Mesodermal cell (in vitro differentiated cells): ENCODE results near the gene BICD1.

Experiments
- H3K27ac ChIP-seq: 2 replicates; pipeline ENCODE4 v1.7.0; 2013; ENCODE audit warnings: mild to moderate bottlenecking, low read depth, low read length, moderate library complexity; ENCODE audit not compliant: severe bottlenecking
- H3K36me3 ChIP-seq: 2 replicates; pipeline ENCODE4 v1.7.1; 2013; ENCODE audit warnings: mild to moderate bottlenecking, low read length, moderate library complexity; ENCODE audit not compliant: control insufficient read depth, insufficient read depth
- H3K4me1 ChIP-seq: one replicate; pipeline ENCODE4 v1.7.1; 2013; ENCODE audit warnings: mild to moderate bottlenecking, low read length; ENCODE audit not compliant: insufficient read depth, control insufficient read depth, poor library complexity, severe bottlenecking
- H3K4me3 ChIP-seq: 2 replicates; pipeline ENCODE4 v1.7.0; 2013; ENCODE audit warnings: low read length, control low read depth, mild to moderate bottlenecking; ENCODE audit not compliant: insufficient read depth, poor library complexity, severe bottlenecking; ENCODE audit errors: extremely low read depth
- H3K9me3 ChIP-seq: 2 replicates; pipeline ENCODE4 v1.7.1; 2013; ENCODE audit warnings: mild to moderate bottlenecking, low read length, moderate library complexity; ENCODE audit not compliant: control insufficient read depth
- WGBS, 2 experiments: methylation state at CpG; one replicate each; pipeline ENCODE4 v1.1.5; 2013; ENCODE audit warnings: missing lambda C conversion rate in 2 of 2; ENCODE audit not compliant: insufficient coverage in 2 of 2; 5-methylcytosine and 5-hydroxymethylcytosine counted together

The BICD1 gene

DNA sequence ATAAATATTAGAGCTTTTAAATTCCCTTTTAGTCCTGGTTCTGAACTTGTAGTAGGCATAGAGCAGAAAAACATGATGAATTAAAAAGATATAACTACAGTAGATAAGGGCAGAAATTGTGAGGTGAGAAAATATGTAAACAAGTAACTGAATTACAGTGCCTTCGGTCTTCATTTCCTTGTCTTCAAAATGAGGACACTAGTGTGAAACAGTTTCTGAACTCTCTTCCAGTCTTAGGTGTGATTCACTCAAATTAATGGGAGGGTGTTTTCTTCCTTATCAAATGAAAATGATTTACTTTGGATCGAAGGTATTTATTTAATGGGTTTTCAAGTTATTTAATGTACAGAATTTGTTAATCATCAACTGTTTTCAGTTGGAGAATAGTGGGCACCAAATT is 294.2 kb downstream of the BICD1 start:
- H3K4me1 ChIP-seq, result peaks cover 2% of the 10 kb centered on the region
- WGBS, 2 experiments, result no CpG with 5 or more reads among the region's 2 CpGs
- H3K36me3 ChIP-seq, result no peaks in the 10 kb centered on the region
- no peaks in the 10 kb centered on the region for H3K9me3 ChIP-seq
- H3K27ac ChIP-seq, result no peak overlapping the region
- peak overlapping the region; percentile 62 for H3K4me3 ChIP-seq

DNA sequence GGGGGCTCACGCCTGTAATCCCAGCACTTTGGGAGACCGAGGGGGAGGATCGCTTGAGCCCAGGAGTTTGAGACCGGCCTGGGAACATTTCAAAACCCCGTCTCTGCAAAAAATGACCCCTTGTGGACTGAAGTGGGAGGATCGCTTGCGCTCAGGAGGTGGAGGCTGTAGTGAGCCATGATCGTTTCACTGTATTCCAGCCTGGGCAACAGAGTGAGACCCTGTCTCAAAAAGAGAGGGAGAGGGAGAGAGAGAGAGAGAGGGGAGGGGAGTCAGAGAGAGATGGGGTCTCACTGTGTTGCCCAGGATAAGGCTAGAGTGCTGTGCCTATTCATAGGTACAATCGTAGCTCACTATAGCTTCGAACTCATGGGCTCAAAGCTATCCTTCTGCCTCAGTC is 295.5 kb downstream of the BICD1 start:
- Histone ChIP-seq H3K27ac (no peak overlapping the region), H3K4me1 (peaks cover 2% of the 10 kb centered on the region), H3K4me3 (no peak overlapping the region), H3K36me3 (no peaks in the 10 kb centered on the region), H3K9me3 (no peaks in the 10 kb centered on the region)
- WGBS, 2 experiments, result 90 to 93% methylated on average over 8 to 10 of the region's 10 CpGs

DNA sequence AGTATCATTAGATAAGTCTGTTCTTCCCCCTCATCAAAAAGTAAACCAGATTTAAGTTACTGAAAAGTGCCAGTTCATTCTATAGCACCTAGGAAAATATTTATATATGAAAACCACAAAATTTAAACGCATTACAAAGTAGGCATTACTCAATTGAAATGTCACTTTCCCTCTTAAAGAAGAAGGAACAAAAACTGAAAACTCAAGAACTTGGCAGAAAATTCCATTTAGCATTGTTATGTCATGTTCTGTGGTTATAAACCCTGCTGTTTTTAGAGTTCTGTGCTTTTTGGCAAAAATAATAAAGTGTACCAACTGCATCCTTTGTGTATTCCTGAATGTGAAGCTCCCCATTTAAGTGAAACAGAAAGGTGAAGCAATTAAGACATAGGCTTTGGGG is 296.3 kb downstream of the BICD1 start:
- H3K9me3 ChIP-seq, result no peaks in the 10 kb centered on the region
- WGBS, 2 experiments, result no CpG with 5 or more reads among the region's 1 CpG
- no peaks in the 10 kb centered on the region for H3K36me3 ChIP-seq
- H3K27ac ChIP-seq, result no peak overlapping the region
- peaks cover 2% of the 10 kb centered on the region for H3K4me1 ChIP-seq
- H3K4me3 ChIP-seq, result no peak overlapping the region

DNA sequence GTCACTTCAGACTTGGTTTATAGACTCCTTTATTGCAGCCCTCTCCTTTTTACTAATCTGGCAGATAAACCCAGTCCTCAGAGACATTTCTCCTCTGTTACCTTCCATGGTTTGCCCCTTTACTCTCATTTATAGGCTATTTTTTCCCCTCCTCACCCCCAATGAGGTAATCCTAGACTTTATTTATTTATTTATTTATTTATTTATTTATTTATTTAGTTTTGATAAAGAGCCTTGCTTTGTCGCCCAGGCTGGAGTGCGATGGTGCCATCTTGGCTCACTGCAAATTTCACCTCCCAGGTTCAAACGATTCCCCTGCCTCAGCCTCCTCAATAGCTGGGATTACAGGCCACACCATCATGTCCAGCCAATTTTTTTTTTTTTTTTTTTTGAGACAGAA is 301.1 kb downstream of the BICD1 start:
- WGBS, 2 experiments, result 85 to 90% methylated on average over 1 to 3 of the region's 3 CpGs
- Histone ChIP-seq H3K27ac (no peak overlapping the region), H3K4me1 (no peaks in the 10 kb centered on the region)

DNA sequence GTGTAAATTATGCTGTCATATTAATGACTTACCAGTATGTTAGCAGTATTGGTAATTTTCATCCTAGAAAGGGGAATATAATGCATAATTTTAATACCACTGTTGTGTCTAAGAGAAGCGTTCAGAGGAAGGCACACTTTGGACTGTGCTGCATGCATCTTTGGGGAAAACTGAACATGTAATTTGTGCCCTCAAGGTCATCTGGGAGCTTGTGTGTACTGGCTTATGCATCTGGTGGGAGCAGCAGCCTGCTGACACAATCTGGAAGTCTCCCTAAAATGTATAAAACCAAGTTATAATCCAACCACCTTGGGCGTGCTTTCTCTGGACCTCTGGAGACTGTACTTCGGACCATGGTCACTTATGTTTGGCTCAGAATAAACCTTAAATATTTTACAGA is 306.8 kb downstream of the BICD1 start:
- Histone ChIP-seq H3K27ac (no peak overlapping the region), H3K9me3 (no peaks in the 10 kb centered on the region), H3K36me3 (no peaks in the 10 kb centered on the region), H3K4me1 (no peaks in the 10 kb centered on the region), H3K4me3 (no peak overlapping the region)
- WGBS, 2 experiments, result 90 to 94% methylated on average over 2 of the region's 3 CpGs

More for the DNA sequence above, 301.1 kb downstream of the BICD1 start:
- Histone ChIP-seq H3K9me3 (no peaks in the 10 kb centered on the region), H3K4me3 (no peak overlapping the region), H3K36me3 (no peaks in the 10 kb centered on the region)

DNA sequence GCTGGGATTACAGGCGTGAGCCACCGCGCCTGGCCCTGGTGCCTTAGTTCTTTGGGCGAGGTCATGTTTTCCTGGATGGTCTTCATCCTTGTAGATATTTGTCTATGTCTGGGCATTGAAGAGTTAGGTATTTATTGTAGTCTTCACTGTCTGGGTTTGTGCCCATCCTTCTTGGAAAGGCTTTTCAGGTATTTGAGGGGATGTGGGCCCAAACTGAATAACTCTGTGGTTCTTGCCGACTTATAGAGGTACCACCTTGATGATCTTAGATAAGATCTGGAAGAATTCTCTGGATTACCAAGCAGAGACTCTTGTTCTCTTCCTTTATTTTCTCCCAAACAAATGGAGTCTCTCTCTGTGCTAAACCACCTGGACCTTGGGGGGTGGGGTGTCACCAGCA is 311.6 kb downstream of the BICD1 start:
- Histone ChIP-seq H3K36me3 (no peaks in the 10 kb centered on the region), H3K4me3 (no peak overlapping the region), H3K27ac (no peak overlapping the region), H3K9me3 (no peaks in the 10 kb centered on the region), H3K4me1 (peaks cover 10% of the 10 kb centered on the region)
- 92 to 93% methylated on average over 4 to 5 of the region's 5 CpGs for WGBS, 2 experiments

DNA sequence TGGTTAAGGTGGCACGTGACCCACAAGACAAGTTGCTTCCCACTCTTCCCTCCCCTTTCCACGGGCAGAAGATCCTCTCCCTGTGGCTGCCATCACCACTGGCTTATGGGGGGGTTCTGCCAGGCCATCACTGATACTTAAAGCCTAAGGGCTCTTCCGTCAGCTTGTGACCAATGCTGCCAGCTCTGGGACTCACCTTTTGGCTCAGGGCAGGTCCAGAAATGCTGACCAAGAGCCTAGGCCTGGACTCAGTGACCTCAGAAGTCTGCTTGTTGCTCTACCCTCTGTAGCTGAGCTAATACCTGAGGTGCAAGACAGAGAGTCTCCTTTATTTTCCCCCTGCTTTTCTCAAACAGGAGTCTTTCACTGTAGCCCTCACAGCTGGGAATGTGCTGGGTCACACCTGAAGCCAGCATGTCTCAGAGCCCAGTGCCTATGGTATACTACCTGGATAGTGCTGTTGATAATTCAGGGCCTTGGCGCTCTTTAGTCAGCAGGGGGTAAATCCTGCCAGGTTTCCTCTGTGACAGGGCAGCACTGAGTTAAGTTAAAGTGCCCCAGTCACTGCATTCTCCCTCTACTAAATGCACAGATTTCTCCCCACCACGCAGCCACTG is 312.4 kb downstream of the BICD1 start:
- H3K9me3 ChIP-seq, result no peaks in the 10 kb centered on the region
- H3K36me3 ChIP-seq, result no peaks in the 10 kb centered on the region
- WGBS, 2 experiments, result 82 to 96% methylated on average over 3 to 4 of the region's 5 CpGs
- peaks cover 10% of the 10 kb centered on the region for H3K4me1 ChIP-seq
- no peak overlapping the region for H3K4me3 ChIP-seq
- no peak overlapping the region for H3K27ac ChIP-seq

DNA sequence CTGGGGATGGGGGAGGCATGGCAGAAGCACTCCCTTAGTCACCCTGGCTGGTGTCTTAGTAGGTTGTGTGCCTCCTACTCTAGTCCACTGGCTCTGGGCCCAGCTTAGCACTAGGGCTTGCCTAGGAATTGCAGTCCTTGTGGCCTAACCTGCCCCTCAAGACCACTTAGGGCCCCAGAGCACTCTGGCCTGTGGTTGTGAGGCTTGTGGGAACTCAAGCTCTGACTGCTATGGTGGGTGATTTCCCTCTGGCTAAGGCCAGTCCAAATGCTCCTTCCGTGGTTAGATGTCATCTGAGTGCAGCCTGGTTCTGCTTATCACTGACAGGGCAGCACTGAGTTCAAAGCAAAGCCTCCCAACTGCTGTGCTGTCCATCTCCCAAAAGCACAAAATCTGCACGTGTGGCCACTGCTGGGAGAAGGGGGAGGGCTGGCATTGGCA is 312.9 kb downstream of the BICD1 start:
- Histone ChIP-seq H3K36me3 (no peaks in the 10 kb centered on the region), H3K4me3 (no peak overlapping the region), H3K4me1 (peaks cover 10% of the 10 kb centered on the region), H3K27ac (no peak overlapping the region), H3K9me3 (no peaks in the 10 kb centered on the region)
- WGBS, 2 experiments, result 48 to 67% methylated on average over 1 to 2 of the region's 2 CpGs

DNA sequence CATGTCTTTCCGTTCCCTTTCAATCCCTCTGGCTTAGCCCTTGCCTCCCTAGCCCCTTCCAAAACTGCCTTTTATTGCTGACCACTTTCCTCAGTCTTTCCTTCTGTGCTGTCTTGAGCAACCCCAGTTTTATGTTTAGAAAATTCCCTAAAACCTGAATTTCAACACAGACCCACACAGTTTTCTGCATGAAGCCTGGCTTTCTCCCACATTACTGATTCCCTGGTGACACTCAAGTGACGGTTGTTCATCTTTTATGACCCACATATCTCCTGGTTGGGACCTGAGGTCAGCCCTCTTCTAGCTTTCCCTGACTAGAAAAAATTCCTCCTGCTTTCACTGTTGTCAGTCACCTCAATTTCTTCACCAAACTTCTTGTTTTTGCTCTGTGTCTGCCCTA is 313.7 kb downstream of the BICD1 start:
- Histone ChIP-seq H3K9me3 (no peaks in the 10 kb centered on the region), H3K27ac (no peak overlapping the region), H3K36me3 (no peaks in the 10 kb centered on the region), H3K4me1 (peaks cover 10% of the 10 kb centered on the region), H3K4me3 (no peak overlapping the region)
- WGBS, 2 experiments, result 78 to 89% methylated on average over 2 of the region's 2 CpGs

DNA sequence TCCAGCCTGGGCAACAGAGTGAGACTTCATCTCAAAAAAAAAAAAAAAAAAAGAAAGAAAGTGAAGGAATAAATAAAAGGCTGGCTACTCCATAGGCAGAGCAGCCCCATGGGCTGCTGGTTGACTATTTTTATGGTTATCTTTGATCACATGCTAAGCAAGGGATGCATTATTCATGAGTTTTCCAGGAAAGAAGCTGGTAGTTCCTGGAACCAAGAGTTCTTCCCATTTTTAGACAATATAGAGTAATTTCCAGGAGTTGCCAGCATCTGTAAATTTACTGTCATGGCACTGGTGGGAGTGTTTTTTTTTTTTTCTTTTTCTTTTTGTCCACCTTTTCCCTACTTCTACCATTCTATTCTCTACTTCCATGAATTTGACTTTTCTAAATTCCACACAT is 316.9 kb downstream of the BICD1 start:
- no peak overlapping the region for H3K4me3 ChIP-seq
- peaks cover 10% of the 10 kb centered on the region for H3K4me1 ChIP-seq
- H3K9me3 ChIP-seq, result peaks cover 7% of the 10 kb centered on the region
- no peaks in the 10 kb centered on the region for H3K36me3 ChIP-seq
- no peak overlapping the region for H3K27ac ChIP-seq

DNA sequence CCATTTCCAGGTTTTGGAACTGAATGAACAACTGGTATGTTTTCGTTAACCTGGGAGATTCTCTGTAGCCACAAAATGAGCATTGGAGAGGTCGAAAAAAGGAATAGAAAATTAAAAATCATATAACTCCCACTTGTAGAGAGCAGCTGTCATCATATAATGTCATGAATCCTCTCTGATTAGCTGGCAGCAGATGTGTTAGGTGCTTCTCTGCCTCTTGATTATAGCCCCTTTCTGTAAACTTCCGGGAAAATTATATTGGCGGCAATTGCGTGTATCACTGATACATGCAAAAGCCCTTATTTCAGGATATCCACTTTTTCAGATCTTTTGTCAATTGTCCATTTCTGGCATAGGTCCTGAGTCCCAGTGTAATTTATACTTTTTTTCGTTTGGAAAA is 324.4 kb downstream of the BICD1 start:
- peaks cover 6% of the 10 kb centered on the region for H3K4me1 ChIP-seq
- no peaks in the 10 kb centered on the region for H3K36me3 ChIP-seq
- H3K9me3 ChIP-seq, result peaks cover 8% of the 10 kb centered on the region
- H3K4me3 ChIP-seq, result no peak overlapping the region
- no peak overlapping the region for H3K27ac ChIP-seq
- 90% methylated on average over 4 of the region's 6 CpGs; no CpG with 5 or more reads in 1 of the 2 experiments for WGBS, 2 experiments
